DOHH2 (cell line): Measurements from ENCODE around the gene SRRM2.

ENCODE experiments used
- H3F3A ChIP-seq: fragments of 200-600 bp; sonication (generic), shearing (Covaris generic); 2 replicates; pipeline ENCODE4 v1.6.0; 2016; ENCODE audit warnings: antibody characterized with exemption, mild to moderate bottlenecking; ENCODE audit not compliant: control insufficient read depth, insufficient read depth
- H3K27ac ChIP-seq: fragments of 200-600 bp; sonication (generic); 2 replicates; pipeline ENCODE4 v1.5.1; 2014; ENCODE audit warnings: low read depth, mild to moderate bottlenecking, low read length, moderate library complexity
- H3K27me3 ChIP-seq: fragments of 200-600 bp; sonication (generic); 2 replicates; pipeline ENCODE4 v1.6.1; 2014; ENCODE audit warnings: mild to moderate bottlenecking, low read length, mixed read lengths; ENCODE audit not compliant: control insufficient read depth
- H3K36me3 ChIP-seq: fragments of 200-600 bp; sonication (generic); 2 replicates; pipeline ENCODE4 v1.6.1; 2014; ENCODE audit warnings: mild to moderate bottlenecking, low read length, moderate library complexity, mixed read lengths; ENCODE audit not compliant: control insufficient read depth
- H3K4me1 ChIP-seq: fragments of 200-600 bp; sonication (generic); 2 replicates; pipeline ENCODE4 v1.6.1; 2014; ENCODE audit warnings: mild to moderate bottlenecking, low read length, mixed read lengths; ENCODE audit not compliant: control insufficient read depth
- H3K4me2 ChIP-seq: fragments of 200-600 bp; sonication (generic); 2 replicates; pipeline ENCODE4 v1.6.0; 2014; ENCODE audit warnings: mild to moderate bottlenecking, low read length, moderate library complexity
- H3K4me3 ChIP-seq: fragments of 200-600 bp; sonication (generic); 2 replicates; pipeline ENCODE4 v1.5.1; 2014; ENCODE audit warnings: mild to moderate bottlenecking, low read length, mixed read lengths
- H3K79me2 ChIP-seq: fragments of 200-600 bp; sonication (generic); 2 replicates; pipeline ENCODE4 v1.6.1; 2014; ENCODE audit warnings: mild to moderate bottlenecking, low read length, mixed read lengths; ENCODE audit not compliant: control insufficient read depth
- H3K9me2 ChIP-seq: fragments of 200-600 bp; sonication (generic); replicated peaks from 2 replicates; pipeline ENCODE4 v1.6.1; 2014; ENCODE audit warnings: mild to moderate bottlenecking, low read length, mixed read lengths; ENCODE audit not compliant: control insufficient read depth
- H3K9me3 ChIP-seq: fragments of 200-600 bp; sonication (generic); 2 replicates; pipeline ENCODE4 v1.6.1; 2014; ENCODE audit warnings: antibody characterized with exemption, low read length, mixed read lengths; ENCODE audit not compliant: control insufficient read depth, insufficient read depth
- H4K20me1 ChIP-seq: fragments of 200-600 bp; sonication (generic); 2 replicates; pipeline ENCODE4 v1.6.0; 2014; ENCODE audit warnings: low read depth, mild to moderate bottlenecking, antibody characterized with exemption, low read length, moderate library complexity; ENCODE audit not compliant: control insufficient read depth, insufficient read depth
- CTCF ChIP-seq: fragments of 200-600 bp; sonication (generic); IDR thresholded peaks from one replicate; pipeline ENCODE4 v1.5.1; 2014; ENCODE audit warnings: antibody characterized with exemption, mild to moderate bottlenecking, low read depth, low read length; ENCODE audit not compliant: poor library complexity, severe bottlenecking
- EZH2phosphoT487 ChIP-seq: fragments of 200-600 bp; sonication (generic); IDR thresholded peaks from 2 replicates; pipeline ENCODE4 v1.6.1; 2017; ENCODE audit warnings: borderline replicate concordance, mild to moderate bottlenecking, antibody characterized with exemption, low read length, moderate library complexity, mixed read lengths

SRRM2 gene

GRCh38 chr16:2803545-2804195, 51.2 kb downstream of the SRRM2 start:
- Histone ChIP-seq H3K79me2 (no peaks in the 10 kb centered on the region), H3K4me1 (no peaks in the 10 kb centered on the region), H3K4me2 (no peak overlapping the region), H3K27me3 (peaks cover 3% of the 10 kb centered on the region; the same call in 1 of the 2 replicates), H3F3A (no peaks in the 10 kb centered on the region), H3K9me3 (no peaks in the 10 kb centered on the region), H3K36me3 (no peaks in the 10 kb centered on the region), H3K4me3 (no peak overlapping the region), H4K20me1 (no peaks in the 10 kb centered on the region), H3K9me2 (no peaks in the 10 kb centered on the region), H3K27ac (no peak overlapping the region)
- no peak for TF ChIP-seq EZH2phosphoT487
- TF ChIP-seq CTCF: no peak

- H3K9me2 ChIP-seq: no peaks in the 10 kb centered on the region
- H3K4me3 ChIP-seq: no peak overlapping the region
- no peaks in the 10 kb centered on the region for H4K20me1 ChIP-seq
- no peaks in the 10 kb centered on the region for H3F3A ChIP-seq
- no peaks in the 10 kb centered on the region for H3K9me3 ChIP-seq
- no peak overlapping the region for H3K4me2 ChIP-seq
- peaks cover 10% of the 10 kb centered on the region; the same call in 1 of the 2 replicates for H3K27me3 ChIP-seq
- no peaks in the 10 kb centered on the region for H3K79me2 ChIP-seq
- TF ChIP-seq CTCF: no peak
- TF ChIP-seq EZH2phosphoT487: no peak
- no peak overlapping the region for H3K27ac ChIP-seq
- no peaks in the 10 kb centered on the region for H3K4me1 ChIP-seq
- no peaks in the 10 kb centered on the region for H3K36me3 ChIP-seq
Measured at GRCh38 chr16:2804728-2805127, 52.3 kb downstream of the SRRM2 start.

- Histone ChIP-seq H3F3A (no peaks in the 10 kb centered on the region), H3K36me3 (no peaks in the 10 kb centered on the region), H3K4me1 (no peaks in the 10 kb centered on the region), H3K4me2 (no peak overlapping the region), H4K20me1 (no peaks in the 10 kb centered on the region), H3K9me3 (no peaks in the 10 kb centered on the region), H3K27ac (no peak overlapping the region), H3K9me2 (no peaks in the 10 kb centered on the region), H3K79me2 (no peaks in the 10 kb centered on the region), H3K4me3 (no peak overlapping the region), H3K27me3 (peaks cover 19% of the 10 kb centered on the region)
- TF ChIP-seq EZH2phosphoT487: no peak
- no peak for TF ChIP-seq CTCF
Measured at GRCh38 chr16:2806286-2806685, 53.8 kb downstream of the SRRM2 start.
